Fibroblast of the conjunctiva (primary cell): ENCODE results near the gene SOWAHB.

ENCODE experiments used
- DNase-seq: peaks from one replicate; pipeline ENCODE4 v3.0.0-alpha.2; 2010; ENCODE audit warnings: low read depth

SOWAHB gene

GRCh38 chr4:76897536-76898384 lies at the start of gene SOWAHB:
TSS of gene SOWAHB (minus strand) at chr4:76898144. CDS start at chr4:76897849, 295 bp downstream.
- DNase-seq: no peak

- no peak for DNase-seq
Measured at GRCh38 chr4:76947369-76947768, 49.4 kb upstream of the SOWAHB start.

- no peak for DNase-seq
Measured at GRCh38 chr4:76943790-76944189, 45.8 kb upstream of the SOWAHB start.

GRCh38 chr4:76943129-76943620 lies 45.2 kb upstream of the SOWAHB start:
- DNase-seq: no peak

- DNase-seq: no peak
Measured at GRCh38 chr4:76939184-76939583, 41.2 kb upstream of the SOWAHB start.

- no peak for DNase-seq
Measured at GRCh38 chr4:76931576-76932276, 33.8 kb upstream of the SOWAHB start.

GRCh38 chr4:76931087-76931486 lies 33.1 kb upstream of the SOWAHB start:
- no peak for DNase-seq

- DNase-seq: no peak
Measured at GRCh38 chr4:76930685-76931084, 32.7 kb upstream of the SOWAHB start.

GRCh38 chr4:76926841-76927240 lies 28.9 kb upstream of the SOWAHB start:
- no peak for DNase-seq

- DNase-seq: no peak
Measured at GRCh38 chr4:76923619-76924357, 25.8 kb upstream of the SOWAHB start.

- no peak for DNase-seq
Measured at GRCh38 chr4:76920715-76921114, 22.8 kb upstream of the SOWAHB start.

- no peak for DNase-seq
Measured at GRCh38 chr4:76909711-76910110, 11.8 kb upstream of the SOWAHB start.

GRCh38 chr4:76905521-76905920 lies 7.6 kb upstream of the SOWAHB start:
- no peak for DNase-seq

- DNase-seq: no peak
Measured at GRCh38 chr4:76904646-76905190, 6.8 kb upstream of the SOWAHB start.

- no peak for DNase-seq
Measured at GRCh38 chr4:76902233-76902890, 4.4 kb upstream of the SOWAHB start.

- DNase-seq: no peak
Measured at GRCh38 chr4:76898949-76899645, 1.2 kb upstream of the SOWAHB start.

- DNase-seq: no peak
Measured at GRCh38 chr4:76898385-76898692, 395 bp upstream of the SOWAHB start.

GRCh38 chr4:76896614-76897535 lies 1.1 kb downstream of the SOWAHB start:
- no peak for DNase-seq

- no peak for DNase-seq
Measured at GRCh38 chr4:76896048-76896447, 1.9 kb downstream of the SOWAHB start.

- no peak for DNase-seq
Measured at GRCh38 chr4:76895619-76896018, 2.3 kb downstream of the SOWAHB start.
